IPS-18c (cell line): ENCODE data around the gene DMKN.

Source experiments
- H3K4me3 ChIP-seq: 2 replicates; pipeline ENCODE4 v1.7.0; 2013; ENCODE audit warnings: low read depth, mild to moderate bottlenecking, low read length, moderate library complexity; ENCODE audit not compliant: insufficient read depth
- H3K9me3 ChIP-seq: one replicate; pipeline ENCODE4 v1.6.1; 2013; ENCODE audit warnings: mild to moderate bottlenecking, low read length, moderate library complexity; ENCODE audit not compliant: control insufficient read depth, insufficient read depth

The DMKN gene

GRCh38 chr19:35511337-35511736 lies 2.1 kb downstream of the DMKN start:
- Histone ChIP-seq H3K9me3 (peaks cover 2% of the 10 kb centered on the region), H3K4me3 (no peak overlapping the region)

- peak overlapping the region; percentile 22; the same call in 1 of the 2 replicates for H3K4me3 ChIP-seq
Observed at GRCh38 chr19:35510626-35510964, 2.9 kb downstream of the DMKN start.

DNA sequence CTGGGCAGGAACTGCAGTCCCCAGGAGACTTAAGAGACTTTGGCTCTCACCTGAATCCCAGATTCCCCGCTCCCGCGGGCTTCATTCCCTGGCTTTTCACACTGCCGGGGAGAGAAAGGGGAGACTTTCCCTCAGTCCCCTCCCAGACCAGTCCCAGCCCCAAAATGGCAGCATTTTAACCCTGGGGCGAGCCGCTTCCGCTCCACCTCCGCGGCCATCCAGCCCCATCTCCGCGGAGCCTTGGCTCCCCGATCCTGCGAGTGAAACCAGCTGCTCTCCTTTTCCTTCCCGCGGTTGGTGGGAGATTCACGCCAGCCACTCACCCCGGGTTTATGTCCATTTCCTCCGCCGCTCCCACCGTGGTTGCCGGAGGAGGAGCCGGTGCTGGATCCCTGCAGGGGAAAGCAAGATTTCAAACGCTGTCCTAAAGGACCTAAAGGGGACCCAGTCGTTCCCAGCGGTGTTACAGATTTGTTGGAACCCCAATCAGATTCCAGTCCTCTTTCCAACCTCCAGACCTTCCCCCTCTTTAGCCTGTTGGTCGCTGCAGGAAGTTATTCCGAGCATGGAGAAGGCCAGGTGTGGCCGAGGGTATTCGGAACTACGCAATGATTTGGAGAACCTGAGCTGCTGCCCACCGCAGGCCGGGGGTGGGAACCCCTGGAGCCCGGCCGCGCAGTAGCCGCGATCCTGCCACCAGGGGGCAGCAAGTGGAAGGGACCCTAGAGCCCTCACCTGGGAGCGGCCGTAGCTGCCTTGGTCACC lies 3.4 kb downstream of the DMKN start:
- H3K4me3 ChIP-seq, result peak overlapping the region; percentile 98
- H3K9me3 ChIP-seq, result peaks cover 2% of the 10 kb centered on the region

More at GRCh38 chr19:35510626-35510964, 2.9 kb downstream of the DMKN start:
- H3K9me3 ChIP-seq, result peaks cover 2% of the 10 kb centered on the region

DNA sequence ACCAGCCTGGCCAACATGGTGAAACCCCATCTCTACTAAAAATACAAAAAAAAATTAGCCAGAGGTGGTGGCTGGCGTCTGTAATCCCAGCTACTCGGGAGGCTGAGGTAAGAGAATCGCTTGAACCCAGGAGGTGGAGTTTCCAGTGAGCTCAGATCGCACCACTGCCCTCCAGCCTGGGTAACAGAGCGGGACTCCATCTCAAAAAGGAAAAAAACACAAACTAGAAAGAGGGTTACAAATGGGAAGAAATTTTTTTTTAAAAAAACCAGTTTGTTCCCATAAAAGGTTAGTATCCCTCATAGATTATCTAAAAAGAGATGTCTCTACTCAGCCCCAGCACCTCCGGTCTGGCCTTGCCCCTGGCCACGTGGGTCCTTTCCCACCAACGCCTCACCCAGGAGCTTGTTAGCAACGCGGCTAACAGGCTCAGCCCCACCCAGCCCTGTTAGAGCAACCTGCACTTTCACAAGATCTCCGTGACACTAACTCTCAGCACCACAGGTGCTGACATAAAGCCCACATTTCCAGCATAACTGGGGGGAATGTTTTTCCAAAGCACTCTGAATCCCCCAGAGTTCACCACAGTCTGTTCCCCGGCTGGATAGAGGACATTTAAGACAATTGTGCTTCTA lies 4.3 kb downstream of the DMKN start:
- H3K4me3 ChIP-seq, result peak overlapping the region; percentile 98
- H3K9me3 ChIP-seq, result peaks cover 2% of the 10 kb centered on the region

DNA sequence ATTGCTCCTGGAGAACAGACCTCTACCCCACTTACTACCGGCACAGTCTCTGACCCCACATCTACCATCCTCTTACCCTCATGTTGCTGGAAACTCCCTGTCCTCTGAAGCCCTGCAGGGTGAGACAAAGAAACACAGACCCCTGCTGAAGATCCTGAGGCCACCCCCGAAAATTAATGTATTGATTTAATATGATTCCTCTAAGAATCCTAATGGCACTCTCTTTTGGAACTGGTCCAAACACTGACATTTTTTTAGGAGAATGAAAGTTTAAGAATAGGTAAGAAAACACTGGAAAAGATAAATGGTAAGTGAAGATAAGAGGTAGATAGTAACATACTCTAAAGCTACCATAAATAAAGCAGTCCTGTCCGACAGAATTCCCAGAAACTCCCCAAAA lies 5.3 kb downstream of the DMKN start:
- Histone ChIP-seq H3K9me3 (peaks cover 2% of the 10 kb centered on the region), H3K4me3 (peak overlapping the region; percentile 0; the same call in 1 of the 2 replicates)

GRCh38 chr19:35507561-35507960 lies 5.9 kb downstream of the DMKN start:
- peaks cover 2% of the 10 kb centered on the region for H3K9me3 ChIP-seq
- H3K4me3 ChIP-seq, result peak overlapping the region; percentile 0; the same call in 1 of the 2 replicates

GRCh38 chr19:35506011-35506410 lies 7.4 kb downstream of the DMKN start:
- H3K4me3 ChIP-seq, result no peak overlapping the region
- H3K9me3 ChIP-seq, result peaks cover 2% of the 10 kb centered on the region

DNA sequence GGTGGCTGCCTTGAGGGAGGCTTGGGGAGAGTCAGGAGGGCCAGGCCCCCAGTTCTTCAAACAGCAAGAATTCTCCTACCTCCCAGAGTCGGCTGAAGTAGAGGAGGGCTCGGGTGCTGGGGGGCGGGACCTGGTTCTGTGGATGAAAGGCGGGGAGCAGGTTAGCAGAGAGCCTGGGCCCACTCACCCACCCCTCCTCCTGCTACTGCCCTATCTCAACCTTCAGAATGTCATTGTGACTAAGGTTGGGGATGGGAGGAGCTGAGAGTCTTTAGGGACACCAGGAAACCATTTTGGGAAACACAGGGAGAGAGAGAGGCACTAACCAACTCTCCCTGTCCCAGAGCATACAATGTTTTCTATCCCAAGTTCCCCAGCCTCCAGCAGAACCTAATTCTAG lies 10.7 kb downstream of the DMKN start:
- no peak overlapping the region for H3K4me3 ChIP-seq
- H3K9me3 ChIP-seq, result peaks cover 2% of the 10 kb centered on the region

GRCh38 chr19:35501684-35502083 lies 11.8 kb downstream of the DMKN start:
- H3K4me3 ChIP-seq, result no peak overlapping the region
- peaks cover 2% of the 10 kb centered on the region for H3K9me3 ChIP-seq

GRCh38 chr19:35500611-35501010 lies 12.8 kb downstream of the DMKN start:
- Histone ChIP-seq H3K4me3 (no peak overlapping the region), H3K9me3 (peaks cover 2% of the 10 kb centered on the region)

DNA sequence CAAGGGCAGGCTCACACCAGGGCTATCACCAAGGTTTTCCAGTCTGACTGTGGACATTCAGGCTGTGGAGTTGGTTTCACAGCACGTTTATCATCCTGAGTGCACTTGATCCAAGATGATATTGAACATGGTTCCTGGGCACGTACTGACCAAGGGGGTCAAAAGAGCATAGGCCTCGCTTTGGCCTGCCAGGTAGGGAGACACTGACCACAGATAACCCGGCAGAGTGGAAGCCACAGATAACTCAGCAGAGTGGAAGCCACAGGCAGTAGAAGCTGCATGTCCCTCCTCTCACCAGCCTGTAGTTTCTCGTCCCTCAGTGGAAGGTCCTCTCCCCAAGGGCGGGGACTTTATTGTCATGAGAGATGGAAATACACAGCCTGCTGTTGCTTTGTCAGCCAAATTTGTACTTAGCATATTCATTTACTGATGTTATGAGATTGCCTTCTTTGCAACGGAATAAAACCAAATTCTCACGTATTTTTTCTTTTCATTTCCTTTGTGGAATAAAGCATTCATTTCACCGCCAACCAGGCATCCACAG lies 14.4 kb downstream of the DMKN start:
- no peak overlapping the region for H3K4me3 ChIP-seq

GRCh38 chr19:35498220-35498619 lies 15.2 kb downstream of the DMKN start:
- Histone ChIP-seq H3K4me3 (no peak overlapping the region), H3K9me3 (peaks cover 2% of the 10 kb centered on the region)

More for the DNA sequence above, 14.4 kb downstream of the DMKN start:
- peaks cover 2% of the 10 kb centered on the region for H3K9me3 ChIP-seq

DNA sequence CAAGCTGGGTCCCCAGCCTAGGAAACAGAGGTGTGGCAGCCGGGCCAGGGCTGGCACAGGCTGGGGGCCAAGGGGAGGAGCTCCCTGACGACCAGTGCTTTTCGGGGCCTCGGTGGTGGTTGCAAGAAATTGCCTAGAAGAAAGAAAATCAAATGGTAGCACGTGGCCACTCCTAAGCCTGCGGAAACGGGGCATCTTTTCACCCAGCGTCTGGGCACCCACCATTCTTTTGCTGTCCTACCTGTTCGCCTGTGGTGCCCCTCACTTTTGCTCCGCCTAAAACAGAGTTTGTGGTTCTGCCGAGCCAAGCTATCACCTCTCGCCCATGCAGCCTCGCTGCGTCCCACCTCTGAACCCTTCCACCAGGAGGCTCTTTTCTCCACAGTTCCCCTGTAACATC lies 16.0 kb downstream of the DMKN start:
- Histone ChIP-seq H3K4me3 (no peak overlapping the region), H3K9me3 (peaks cover 2% of the 10 kb centered on the region)

- no peak overlapping the region for H3K4me3 ChIP-seq
- H3K9me3 ChIP-seq, result peaks cover 2% of the 10 kb centered on the region
Observed at GRCh38 chr19:35495107-35496064, 18.1 kb downstream of the DMKN start.

DNA sequence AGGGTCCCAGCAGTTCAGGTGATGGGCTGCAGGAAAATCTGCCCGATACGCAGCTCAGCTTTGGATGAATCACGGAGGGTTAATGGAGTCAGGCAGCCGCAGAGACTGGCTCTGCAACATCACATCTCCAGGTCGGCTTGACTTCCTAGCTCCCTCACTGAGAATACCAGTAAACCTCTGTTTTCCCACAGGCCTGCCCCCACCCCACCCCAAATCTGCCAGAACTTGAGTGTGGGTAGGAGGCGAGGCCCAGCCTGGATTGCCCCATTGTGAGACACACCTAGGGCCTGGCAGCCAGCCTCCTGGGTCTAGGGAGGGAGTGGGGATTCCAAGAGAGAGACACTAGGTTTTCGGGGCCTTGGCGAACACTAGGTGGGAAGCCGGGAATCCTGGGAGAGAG lies 19.5 kb downstream of the DMKN start:
- H3K9me3 ChIP-seq, result peaks cover 2% of the 10 kb centered on the region
- H3K4me3 ChIP-seq, result no peak overlapping the region

DNA sequence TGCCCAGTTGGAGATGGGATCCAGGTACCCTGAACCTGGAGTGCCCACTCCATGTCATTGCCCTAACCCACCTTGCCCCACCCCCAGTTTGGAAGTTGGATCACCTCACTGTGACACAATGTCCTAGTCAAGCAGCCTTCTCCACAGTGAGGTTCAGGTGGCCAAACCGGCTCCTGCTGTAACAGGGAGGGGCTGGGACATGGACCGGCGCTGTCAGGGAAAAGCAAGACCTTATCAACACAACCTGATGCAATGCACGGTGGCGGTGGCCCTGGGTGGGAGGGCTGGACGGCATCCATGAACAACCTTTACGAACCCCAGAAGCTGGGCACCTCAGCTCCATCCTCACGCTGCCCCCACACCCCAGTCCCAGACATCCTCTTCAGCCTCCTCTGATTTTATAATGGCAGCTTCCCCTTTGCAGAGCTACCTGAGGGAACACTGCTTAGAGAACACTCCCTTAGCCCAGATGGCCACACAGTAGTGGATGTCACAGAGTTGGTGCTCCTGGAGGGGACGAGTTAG lies 21.6 kb downstream of the DMKN start:
- no peaks in the 10 kb centered on the region for H3K9me3 ChIP-seq
- no peak overlapping the region for H3K4me3 ChIP-seq

- no peak within 1 kb of the TSS for H3K4me3 ChIP-seq
- H3K9me3 ChIP-seq, result no peaks in the 10 kb centered on the region
Observed at GRCh38 chr19:35490364-35490763, 23.1 kb downstream of the DMKN start, which contains the start of gene KRTDAP. KRTDAP (minus strand) TSS chr19:35490464; CDS start chr19:35490442, 22 bp downstream.
